Right renal cortex interstitium (tissue), 3 donors: ENCODE measurements around the gene GNLY. TPM values are rescaled to one million over a fixed set of nuclear protein-coding genes. Genes with fewer than 3 reads are reported as not detected.
"Not testable (repeated sequence)": the region's sequence is repeated elsewhere in the genome, so short reads cannot be mapped to it uniquely, and the experiment has no call there.

Experiments used
- DNase-seq, 3 donors: peaks; one replicate each; pipeline ENCODE4 v3.0.0-alpha.2; 2013; ENCODE audit warnings: low read depth in 3 of 3, low spot score in 2 of 3
- polyA plus RNA-seq, 3 donors: library from polyadenylated mRNA; unstranded; fragments of 120-200 nt; gene quantifications; one replicate each; pipeline ENCODE4 v1.2.1, GENCODE V29; 2013; ENCODE audit not compliant: insufficient read length in 3 of 3

The GNLY gene
- polyA plus RNA-seq, 3 donors, result 0.17 to 0.44 TPM; not detected in 1

DNA sequence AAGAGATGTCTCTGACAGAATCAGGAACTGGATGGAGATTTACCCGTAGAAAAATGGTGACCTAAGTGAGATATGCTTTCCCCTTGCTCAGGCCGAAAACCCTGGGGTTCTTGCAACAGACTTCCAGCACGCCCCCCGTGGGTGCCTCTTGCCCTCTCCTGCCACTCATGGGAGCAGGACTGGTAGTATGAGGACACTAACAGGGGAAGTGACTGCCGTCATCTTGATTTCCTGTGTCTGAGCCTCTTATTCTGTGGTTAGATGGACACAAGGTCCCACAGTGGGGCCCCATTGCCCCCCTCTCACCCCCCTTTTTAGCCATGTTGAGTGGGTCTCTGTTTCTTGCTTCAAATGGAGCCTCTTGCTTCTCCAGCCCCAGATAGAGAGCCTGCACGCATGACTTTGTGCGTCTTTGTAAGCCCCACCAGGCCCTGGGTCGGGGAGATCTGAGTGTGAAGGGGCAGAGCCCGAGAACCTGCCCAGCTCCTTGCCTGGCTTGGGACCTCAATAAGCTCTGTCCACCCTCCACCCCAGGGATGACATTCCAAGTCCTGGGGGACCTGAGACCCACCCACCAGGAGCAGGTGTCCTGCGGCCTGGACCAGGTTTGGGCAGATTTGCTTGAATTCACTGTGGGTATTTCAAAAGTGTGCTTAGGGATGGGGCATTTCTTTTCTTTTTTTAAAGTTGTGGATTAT lies 12.6 kb downstream of the GNLY start:
- DNase-seq, result no peak

DNA sequence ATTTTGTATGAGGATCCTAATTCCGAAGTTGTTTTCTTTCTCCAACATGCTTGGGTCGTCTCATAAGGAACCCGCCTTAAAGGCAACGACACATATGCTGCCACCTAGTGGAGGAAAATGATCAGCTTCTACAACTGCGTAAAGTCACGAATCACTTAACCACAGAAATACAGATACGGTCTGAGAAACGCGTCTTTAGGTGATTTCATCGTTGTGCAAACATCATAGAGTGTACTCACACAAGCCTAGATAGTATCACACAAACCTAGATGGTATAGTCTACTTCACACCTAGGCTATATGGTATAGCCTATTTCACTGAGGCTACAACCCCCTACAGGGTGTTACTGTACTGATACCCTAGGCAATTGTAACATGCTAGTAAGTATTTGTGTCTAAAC lies 13.1 kb downstream of the GNLY start:
- DNase-seq, result peak; percentile 68 to 71 (median 69)

DNA sequence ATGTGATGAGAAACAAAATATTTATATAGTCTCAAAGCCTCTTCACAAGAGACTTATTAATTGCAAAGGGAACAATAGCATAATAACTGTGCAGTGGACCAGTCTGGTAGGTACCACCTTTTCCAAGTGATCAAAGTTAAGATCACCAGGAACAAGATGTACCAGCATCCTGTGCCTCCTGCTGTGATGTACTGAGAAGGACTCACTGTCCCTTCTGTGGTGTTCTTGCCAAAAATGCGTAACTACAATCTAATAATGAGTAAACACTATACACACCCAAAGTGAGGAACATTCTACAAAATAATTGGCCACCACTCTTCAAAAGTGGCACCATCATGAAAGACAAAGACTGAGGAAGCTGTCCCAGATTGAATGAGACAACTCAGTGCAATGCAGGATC lies 14.5 kb downstream of the GNLY start:
- no peak for DNase-seq

DNA sequence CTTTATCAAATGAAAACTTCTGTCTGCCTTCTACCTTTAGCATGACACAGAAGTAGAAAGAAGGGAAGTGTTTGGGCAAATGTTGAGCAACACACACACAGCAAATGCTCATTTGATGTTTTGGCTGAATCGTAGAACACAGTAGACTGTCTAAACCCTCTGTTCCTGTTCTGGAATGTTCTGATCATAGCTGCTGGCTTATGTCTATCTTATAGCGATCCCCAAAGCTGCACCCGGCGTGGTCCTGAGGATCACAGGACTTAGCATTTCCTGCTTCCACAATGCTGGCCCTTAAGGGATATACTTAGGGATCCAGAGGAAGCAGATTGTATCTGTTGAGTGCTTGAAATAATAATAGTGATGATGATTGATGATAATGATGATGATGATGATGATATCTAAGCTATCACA lies 15.2 kb downstream of the GNLY start:
- DNase-seq, result no peak

DNA sequence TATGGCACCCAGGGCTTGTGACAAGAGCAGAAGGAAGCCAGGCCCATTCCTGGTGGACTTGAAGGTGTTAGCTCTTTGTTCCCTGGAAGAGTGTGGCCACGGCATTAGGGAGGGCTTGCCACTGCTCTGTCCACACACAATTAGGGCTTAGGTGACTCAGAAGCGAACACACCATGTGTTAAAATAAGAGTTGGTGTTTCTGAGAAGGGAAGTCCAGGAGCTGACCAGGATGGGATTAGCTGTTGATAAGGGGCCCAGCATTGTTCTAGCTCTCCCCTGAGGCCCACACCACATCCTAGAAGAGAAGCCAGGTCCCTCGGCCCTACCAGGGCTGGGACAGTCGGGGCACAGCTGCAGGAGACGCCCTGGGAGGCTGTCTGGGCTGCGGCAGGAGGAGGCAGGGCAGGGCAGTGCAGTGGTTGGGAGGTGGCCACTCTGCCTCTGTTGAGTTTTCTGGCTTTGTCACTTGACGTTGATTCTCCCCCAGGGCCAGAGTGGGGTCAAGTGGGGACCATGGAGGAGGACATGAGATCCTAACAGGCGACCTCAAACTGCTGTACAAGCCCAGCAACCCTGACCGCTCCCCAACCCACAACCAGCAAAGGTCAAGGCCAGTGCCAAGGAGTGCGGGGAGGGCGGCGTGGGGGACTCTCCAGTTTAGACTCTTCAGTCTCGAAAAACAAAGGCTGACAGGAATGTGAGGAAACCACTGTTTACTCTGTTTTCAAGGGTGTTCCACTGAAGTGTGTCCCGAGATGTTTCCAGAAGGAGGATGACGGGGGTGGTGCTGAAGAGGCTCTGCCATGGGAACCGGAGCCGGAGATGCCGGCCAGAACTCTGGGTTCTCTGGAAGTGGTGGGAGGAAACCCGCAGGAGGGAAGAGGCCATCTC lies 16.8 kb downstream of the GNLY start:
- DNase-seq, result no peak

DNA sequence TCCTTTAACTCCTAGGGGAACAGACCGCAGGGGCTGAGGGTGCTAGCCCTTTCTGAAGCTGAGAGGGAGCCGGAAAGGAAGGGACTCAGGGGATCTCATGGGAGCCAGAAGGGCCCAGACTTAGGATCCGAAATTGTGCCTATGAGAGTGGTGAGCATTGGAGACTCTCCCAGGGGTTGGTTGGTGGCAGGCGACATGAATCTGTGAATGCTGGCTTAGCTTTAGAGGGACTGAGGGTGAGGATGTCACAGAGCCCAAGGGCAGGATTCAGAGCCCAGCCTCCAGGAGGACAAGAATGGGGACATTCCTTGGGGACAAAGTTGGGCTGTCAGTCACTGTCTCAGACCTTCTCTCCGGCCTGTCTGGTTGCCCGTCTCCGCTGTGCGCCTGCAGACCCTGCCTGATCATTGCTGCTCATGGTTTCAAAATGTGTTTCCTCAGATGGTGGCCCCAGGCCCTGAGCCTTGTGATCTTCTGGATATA lies 17.5 kb downstream of the GNLY start:
- no peak for DNase-seq

DNA sequence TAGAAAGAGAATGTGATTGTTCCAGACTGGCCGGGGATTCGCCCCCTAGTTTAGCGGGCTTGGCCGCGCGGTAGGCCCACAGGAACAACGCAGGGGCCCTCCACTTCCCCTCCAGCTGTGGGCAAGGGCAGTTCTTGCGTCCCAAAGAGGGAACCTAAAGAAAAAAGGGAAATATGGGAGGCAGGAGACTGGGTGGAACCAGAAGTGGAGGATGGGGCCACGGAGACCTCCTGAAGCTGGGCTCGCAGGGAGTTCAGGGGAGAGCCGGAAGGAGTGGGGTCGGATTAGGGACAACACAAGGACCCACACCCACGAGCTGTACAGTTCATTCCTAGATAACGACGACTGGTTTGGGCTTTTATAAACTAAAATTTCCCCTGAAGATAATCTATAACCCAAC lies 18.2 kb downstream of the GNLY start:
- no peak for DNase-seq

DNA sequence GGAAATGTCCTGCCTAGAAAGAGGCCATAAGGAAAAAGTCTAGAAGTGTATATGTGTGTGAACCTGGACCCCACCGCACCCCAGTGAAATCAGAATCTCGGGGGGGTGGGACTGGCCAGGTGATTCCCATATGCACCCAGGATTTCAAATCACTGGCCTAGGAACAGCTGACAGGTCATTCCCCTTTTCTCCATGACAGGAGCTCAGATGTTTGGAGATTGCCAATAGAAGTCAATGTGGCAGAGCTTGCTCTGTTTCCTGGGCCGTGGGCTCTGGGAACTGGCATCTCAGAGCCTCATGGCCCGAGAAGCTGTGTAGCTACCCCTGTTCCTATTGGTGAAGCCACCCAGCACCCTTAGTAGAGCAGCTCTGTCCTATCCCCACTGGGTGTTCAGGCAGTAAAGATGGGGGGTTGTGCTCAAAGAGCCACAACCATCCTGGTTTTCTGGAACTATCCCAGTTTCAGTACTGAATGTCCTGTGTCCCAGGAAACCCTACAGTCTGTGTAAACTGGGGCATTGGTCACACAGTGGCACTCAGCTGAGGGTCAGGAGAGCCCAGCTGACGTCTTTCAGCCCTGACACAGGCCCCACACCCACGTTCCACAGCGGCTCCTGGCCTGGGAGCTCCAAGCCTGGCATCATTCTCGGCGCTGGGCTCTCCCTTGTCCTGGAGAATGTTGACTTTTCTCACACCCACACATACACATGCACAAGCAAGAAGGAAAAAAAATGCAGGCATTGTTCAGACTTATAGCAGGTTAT lies 18.9 kb downstream of the GNLY start:
- no peak for DNase-seq

DNA sequence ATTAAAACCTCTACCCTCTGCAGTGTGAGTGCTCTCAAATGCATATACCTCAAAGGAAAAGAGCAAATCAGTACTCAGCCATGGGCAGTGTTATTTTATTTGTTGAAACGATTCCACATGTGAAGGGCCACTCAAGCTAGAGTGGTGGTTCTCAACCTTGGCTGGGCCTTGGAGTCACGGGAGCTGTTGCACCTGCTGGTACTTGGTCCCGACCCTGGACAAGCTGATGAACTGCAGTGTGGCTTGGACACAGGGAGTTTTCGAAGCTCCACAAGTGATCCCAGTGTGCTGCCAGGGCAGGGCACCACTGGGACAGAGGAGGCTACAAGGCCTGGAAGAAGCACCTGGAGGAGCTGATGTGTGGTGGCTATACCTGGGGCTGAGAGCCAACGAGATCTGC lies 19.7 kb downstream of the GNLY start:
- DNase-seq, result no peak

DNA sequence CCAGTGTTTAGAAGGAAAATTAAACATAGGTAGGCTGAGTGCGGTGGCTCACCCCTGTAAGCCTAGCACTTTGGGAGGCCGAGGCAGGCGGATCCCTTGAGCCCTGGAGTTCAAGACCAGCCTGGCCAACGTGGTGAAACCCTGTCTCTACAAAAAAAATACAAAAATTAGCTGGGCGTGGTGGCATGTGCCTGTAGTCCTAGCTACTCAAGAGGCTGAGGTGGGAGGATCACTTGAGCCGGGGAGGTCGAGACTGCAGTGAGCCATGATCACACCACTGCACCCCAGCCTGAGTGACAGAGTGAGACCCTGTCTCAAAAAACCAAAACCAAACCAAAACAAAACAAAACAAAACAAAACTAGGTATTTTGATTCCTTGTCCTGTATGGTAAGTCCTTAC lies 20.3 kb downstream of the GNLY start:
- not testable (repeated sequence) for DNase-seq

DNA sequence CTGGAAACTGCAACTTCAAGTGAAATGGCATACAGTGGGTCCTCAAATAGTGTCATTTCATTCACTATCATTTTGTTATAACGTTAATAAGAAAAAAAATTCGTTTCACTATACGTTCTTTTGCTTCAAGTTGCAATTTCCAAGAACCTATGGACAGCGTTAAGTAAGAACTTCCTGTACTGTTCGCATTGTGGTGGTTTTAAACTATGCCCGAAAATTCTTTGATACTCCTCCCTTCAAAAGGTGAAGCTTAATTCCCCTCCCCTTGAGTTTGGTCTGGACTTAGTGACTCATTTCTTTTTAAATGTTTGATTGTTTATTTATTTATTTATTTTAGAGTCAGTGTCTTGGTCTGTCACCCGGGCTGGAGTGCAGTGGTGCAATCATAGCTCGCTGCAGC lies 20.7 kb downstream of the GNLY start:
- no peak for DNase-seq

DNA sequence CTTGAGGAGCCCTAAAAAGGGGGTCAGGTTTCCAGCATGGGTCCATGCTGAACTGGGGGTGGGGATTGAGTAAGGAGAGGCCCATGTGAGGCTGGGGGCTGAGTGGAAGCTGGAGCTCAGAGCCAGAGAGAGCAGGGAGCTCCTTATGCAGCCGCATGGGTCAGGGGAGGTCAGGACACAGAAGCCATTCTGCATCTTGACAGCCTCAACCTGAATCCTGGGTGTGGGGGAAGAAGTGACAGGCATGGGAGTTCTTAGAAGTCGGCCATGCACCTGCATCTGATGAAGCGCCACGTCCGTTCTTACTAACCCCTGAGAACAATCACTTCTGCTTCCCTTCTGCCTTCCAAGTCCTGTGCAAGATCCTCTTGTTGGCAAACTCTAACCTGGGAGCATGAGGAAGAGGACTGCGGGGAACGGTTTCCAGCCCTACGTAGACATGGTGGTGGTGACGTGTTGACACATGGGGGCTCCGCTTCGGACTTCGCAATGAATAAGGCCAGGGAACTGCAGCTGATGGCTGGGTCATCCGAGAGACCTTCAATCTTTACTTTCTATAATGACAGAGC lies 22.3 kb downstream of the GNLY start:
- no peak for DNase-seq

DNA sequence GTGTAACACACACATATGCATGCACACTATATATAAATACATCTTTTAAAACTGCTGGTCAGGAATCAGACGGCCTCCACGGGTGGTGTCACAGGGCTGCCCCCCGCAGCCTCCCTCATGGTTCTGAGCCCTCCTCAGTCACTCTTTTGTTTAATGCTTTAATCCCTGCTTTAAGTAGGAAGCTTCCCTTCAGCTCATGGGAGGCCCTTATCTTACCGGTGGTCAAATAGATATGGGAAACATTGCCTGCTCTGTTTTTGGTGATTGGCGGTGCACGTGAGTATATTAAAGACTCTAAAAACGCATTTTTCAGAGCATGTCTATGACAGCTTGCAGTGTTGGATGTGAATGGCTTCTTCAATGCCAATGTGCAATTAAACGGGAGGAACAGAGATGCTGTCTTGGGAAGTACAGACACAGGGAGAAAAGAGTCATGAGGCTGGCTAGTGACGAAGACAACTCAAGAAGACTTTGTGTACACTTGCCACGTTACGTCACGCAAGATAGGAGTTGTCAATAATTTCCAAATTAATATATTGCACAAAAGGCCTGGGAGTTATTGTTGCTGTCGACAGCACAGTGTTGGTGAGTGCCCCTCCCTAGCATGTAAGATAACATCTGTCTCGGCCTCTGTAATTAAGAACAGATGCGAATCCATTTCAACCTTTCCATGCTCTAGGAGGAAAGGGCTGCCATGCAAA lies 23.3 kb downstream of the GNLY start:
- no peak for DNase-seq

DNA sequence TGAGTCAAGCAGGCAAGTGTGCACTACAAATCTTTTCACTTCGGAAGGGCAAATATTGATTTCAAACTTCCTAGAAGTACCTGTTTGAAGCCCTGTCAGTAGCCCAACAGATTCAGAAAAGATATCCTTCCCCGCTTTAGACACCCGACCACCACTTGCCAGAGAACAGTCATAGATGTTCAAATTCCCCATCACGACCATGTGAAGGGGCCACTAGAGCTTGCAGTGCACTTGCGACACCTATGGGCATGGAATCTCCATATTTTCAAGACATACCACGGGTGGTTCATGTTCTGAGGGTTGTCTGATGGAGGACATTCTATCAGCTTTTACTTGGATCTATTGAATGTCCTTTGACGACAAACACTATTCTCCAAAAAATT lies 23.8 kb downstream of the GNLY start:
- DNase-seq, result no peak

DNA sequence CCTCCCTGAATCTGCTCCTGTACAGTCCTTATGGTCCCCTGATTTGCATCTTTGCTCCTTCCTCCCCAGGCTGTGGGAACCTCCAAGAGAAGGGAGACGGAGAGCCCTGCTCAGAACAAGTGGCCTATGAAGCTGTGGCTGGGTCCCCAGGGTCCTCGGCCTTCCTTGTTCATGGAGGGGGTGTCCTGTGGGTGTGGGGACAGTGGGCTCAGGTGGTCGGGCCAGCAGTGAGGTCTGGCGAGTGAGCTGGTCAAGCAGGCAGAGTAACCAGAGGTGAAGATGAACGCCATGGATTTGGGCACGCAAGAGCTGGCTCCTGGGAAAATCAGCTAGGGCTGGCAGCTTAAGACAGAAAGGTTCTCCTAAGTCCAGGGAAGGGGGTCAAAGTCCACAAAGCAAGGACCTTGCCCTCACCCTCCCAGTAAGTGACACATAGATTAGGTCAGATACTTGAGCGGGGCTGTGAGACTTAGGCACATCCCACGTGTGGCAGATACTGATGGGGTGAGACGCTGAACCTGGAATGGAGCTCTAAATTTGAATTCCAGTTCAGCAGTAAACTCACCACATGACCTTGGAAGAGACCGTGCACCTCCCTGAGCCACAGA lies 24.8 kb downstream of the GNLY start:
- no peak for DNase-seq

DNA sequence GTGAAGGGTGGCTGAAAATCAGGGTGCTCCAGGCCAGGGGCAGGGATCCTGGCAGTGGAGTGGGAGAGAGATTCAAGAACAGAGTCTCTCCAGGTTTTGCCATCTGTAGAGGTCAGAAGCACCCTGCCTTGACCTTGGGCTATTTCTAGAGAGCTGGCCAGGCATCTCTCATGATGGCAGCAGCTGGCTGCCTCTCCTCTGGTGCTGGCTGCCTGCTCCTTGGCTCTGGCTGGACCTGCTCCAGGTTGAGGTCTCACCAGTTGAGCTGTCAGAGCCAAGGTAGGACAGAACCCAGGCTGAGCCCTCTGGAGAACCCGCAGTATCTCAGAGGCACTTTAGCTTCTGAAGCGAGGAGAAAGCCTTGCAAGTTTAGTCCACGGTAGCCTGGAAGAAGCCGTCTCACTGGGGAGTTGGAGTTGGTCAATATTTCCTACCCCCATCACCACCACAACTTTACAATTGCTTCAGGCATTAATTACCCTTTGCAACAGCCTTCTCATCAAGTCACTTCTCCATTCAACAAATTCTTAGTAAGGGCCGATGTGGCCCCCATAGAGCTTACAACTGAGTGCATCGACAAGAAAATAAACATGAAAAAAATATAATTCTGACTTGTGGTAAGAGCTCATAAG lies 25.6 kb downstream of the GNLY start:
- no peak for DNase-seq

DNA sequence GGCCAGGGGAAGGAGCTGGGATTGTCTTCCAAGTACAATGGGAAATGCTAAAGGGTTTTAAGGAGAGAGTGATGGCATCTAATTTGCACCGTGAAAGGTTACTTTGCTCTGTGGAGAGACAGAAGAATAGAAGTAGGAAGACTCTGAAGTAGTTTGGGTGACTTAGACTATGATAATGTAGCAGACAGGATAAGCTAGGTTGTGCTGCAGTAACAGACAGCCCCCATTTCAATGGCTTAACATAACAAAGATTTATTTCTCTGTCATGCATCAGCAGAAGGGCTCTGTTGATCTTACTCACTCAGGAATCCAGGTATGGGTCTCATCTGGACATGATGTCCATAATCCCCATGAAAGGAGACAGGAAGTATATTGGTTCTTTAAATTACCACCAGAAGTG lies 26.4 kb downstream of the GNLY start:
- no peak for DNase-seq

DNA sequence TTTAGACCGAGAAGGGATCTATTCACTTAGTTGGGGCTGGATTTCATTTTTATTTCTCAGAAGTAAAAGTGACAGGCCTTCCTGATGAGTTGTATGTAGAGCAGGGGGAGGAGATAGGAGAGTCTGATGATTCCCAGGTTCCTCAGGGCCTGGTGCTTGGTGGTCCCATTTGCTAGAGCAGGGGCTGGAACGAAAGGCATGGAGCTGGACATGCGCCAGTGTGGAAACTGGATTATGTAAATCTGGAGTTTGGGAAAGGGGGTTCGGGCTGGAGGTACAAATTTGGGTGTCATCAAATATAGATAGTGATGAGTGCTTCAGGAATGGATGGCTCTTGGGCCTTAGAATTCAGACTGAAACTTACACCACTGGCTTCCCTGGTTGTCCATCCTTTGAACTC lies 27.5 kb downstream of the GNLY start:
- DNase-seq, result no peak

DNA sequence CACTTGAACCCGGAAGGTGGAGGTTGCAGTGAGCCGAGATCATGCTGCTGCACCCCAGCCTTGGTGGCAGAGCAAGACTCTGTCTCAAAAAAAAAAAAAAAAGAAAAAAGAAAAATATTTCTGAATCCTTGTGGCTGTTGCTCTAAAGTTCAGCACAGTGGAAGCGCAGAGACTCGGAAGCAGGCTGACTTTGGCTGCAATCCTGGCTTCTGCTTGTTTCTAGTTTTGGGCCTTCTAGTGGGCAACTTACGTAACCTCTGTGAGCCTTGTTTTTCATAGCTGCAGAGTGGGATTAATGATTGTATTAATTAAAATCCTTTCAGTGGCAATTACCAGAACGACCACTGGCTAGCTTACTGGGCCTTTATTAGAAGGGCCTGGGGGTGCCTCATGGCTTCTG lies 28.4 kb downstream of the GNLY start:
- DNase-seq, result no peak
